HG03108 (cell line): Measurements from ENCODE around the gene ZC3H12C.

ENCODE experiments used
- ATAC-seq: cut with Tn5 transposase; IDR thresholded peaks from one replicate; pipeline ENCODE4 v1.9.1; 2021; ENCODE audit warnings: moderate library complexity; ENCODE audit not compliant: unreplicated experiment

Gene ZC3H12C

GRCh38 chr11:110147962-110148709 is 54.9 kb downstream of the ZC3H12C start:
- no peak for ATAC-seq

GRCh38 chr11:110148775-110149744 is 55.9 kb downstream of the ZC3H12C start:
- no peak for ATAC-seq

- no peak for ATAC-seq
Measured at GRCh38 chr11:110152199-110152598, 59.0 kb downstream of the ZC3H12C start.

DNA sequence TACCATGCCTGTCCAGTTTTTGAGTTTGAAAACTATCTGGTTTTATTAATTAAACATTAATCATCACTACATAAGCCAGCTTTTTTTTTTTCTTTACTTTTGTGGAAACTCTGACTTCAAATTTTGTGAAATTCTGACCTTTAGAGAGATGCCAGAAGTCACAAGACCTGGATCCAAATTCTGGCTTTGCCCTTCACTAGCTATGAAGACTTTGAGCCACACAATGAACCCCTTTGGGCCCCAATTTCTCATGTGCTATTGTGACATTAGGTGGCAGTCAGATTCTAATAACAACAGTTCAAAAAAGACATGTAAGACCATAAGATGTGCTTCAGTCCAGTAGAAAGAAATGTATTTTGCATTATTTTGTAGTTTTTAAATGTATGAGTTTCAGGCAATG is 60.3 kb downstream of the ZC3H12C start:
- no peak for ATAC-seq

DNA sequence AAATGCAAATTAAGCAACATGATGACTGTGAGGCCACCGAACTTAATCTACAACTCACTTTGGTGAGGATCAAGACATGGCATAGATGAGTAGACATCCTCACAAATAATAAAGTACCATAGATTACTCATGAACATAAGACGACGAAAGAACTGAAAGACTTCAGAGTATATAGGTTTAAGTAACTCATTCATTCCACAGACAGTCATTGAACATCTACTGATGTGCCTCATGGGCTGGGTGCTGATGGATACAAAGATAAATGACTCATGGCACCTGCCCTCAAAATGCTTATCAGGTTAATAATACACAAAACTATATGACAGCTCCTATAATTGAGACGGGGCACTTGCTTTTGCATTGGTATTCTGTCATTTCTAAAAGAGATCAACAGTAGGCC is 63.3 kb downstream of the ZC3H12C start:
- no peak for ATAC-seq

GRCh38 chr11:110158317-110159200 is 65.4 kb downstream of the ZC3H12C start:
- ATAC-seq: no peak

DNA sequence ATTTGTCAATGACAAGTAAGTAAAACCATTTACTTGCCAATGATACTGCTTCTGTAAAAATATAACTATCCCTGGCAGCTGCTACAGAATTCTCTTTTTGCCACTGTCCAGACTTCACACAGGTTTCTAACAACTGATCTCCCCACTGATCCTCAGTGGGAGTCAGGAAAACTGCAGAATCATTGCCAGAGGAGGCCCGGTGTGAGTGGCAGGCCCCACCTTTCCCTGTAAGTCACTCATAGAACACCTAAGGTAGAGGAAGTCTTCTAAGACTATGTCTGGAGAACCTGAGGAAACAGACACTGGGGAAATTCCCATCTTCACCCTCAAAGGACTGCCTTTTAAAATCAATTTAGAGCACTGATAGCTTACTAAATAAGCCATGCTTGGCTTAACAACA is 66.3 kb downstream of the ZC3H12C start:
- ATAC-seq: no peak

- ATAC-seq: no peak
Measured at GRCh38 chr11:110160016-110160415, 66.8 kb downstream of the ZC3H12C start.

- no peak for ATAC-seq
Measured at GRCh38 chr11:110160437-110160836, 67.2 kb downstream of the ZC3H12C start.

DNA sequence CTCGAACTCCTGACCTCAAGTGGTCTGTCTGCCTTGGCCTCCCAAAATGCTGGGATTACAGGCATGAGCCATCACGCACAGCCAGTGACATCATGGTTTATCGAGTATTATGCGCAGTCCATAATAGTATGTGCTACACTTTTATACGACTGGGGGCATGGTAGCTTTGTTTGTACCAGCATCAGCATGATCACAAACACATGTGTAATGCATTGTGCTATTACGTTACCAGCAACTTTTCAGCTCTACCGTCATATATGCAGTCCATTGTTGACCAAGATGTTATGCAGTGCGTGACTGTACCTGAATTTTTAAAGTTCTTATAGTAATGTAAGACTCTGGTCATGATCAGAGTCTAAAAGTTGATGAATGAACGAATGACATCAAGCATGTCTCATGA is 67.9 kb downstream of the ZC3H12C start:
- no peak for ATAC-seq

- no peak for ATAC-seq
Measured at GRCh38 chr11:110162216-110162615, 69.0 kb downstream of the ZC3H12C start.

DNA sequence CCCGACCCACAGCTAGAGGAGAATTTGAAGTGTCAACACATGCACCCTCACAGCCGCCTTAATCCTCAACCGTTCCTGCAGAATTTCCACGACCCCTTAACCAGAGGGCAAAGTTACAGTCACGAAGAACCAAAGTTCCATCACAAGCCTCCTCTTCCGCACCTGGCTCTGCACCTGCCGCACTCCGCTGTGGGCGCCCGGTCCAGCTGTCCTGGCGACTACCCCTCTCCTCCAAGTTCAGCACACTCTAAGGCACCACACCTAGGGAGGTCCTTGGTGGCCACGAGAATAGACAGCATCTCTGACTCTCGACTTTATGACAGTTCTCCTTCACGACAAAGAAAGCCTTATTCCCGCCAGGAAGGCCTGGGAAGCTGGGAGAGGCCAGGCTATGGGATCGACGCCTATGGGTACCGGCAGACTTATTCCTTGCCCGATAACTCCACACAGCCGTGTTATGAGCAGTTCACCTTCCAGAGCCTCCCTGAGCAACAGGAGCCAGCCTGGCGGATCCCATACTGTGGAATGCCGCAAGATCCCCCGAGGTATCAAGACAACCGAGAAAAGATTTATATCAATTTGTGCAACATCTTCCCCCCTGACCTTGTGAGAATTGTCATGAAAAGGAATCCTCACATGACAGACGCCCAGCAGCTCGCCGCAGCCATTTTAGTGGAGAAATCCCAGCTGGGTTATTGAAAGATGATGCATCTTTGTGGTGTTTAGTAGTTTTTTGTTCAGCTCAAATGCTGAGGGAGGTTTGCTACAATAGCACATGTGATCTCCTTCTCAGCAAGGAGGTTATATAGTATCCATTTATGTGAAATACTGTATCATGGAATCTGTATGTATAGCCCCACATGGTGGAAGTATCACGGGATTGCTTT is 72.1 kb downstream of the ZC3H12C start:
- ATAC-seq: no peak

GRCh38 chr11:110168033-110168803 is 75.0 kb downstream of the ZC3H12C start:
- no peak for ATAC-seq

- ATAC-seq: no peak
Measured at GRCh38 chr11:110169738-110170137, 76.5 kb downstream of the ZC3H12C start.

DNA sequence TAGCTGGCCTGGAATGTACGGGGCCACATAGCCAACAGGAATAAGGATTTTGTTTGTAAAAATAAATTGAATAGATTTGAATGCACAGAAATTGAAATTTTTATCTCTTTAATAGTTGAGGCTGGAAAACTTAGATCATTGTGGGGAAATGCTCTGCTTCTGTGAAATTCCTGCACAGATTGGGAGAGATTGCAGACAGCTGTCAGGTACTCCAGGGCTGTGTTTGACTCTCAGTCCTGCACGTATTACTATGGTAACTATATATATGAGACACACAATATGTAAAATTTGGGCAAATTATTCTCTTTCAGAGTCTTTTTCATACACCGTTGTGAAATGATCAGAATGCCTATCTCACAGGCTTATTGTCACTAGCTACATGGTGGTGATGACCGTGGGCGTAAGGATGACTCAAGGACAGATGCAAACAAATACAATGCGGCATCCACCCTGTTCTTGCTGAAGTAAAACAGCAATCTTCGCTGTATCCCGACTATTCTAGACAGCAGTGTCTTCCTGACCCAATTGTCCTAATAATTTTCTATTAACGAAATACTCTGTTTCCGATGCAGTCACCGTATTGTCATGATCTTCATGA is 79.4 kb downstream of the ZC3H12C start:
- no peak for ATAC-seq

DNA sequence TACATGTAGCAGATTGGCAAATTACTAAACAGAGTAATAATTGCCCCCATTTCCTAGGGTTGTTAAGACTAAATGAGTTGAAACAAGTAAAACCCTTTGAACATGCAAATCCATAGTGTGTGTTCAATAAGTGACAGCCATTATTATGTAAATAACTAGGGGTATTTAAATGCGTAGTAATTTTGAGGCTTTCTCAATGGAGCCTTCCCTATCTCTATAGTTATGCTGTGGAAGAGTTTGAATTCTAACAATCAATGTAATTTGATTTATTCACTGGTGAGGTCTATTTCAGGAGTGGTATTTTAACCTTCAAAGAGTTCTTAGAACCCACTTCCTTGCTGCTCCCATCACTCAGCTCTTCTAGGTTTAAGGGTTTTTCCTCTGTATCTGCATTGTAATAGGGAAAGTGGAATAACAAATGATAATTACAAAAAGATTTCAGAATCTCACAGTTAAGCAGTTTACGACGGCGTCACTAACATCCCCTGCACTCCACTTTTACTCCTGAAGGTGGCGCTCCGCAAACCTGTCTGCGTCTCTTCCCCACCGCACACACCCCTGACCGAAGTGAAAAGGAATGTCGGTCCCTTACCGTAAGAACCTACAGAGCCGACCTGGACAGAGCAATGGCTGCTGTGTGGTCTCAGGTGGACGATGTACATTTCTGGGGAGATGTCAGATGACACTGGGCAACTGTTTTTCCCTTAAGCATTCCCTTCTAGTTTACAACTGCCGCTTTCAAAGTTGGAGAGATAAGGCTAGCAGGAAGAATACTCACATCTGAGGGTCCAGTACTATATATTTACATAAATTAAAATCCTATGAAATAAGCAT is 80.8 kb downstream of the ZC3H12C start:
- peak; percentile 61 for ATAC-seq

GRCh38 chr11:110174645-110175310 is 81.6 kb downstream of the ZC3H12C start:
- ATAC-seq: no peak
